MM.1S (cell line): ENCODE results near the gene TAF4B.

Experiments used
- EZH2phosphoT487 ChIP-seq: fragments of 300-600 bp; sonication (generic); IDR thresholded peaks from 2 replicates; pipeline ENCODE4 v1.6.1; 2018; ENCODE audit warnings: antibody characterized with exemption, low read length
- TF ChIP-seq, protein P1 (sequence below): fragments of 300-600 bp; sonication (generic); IDR thresholded peaks from 2 replicates; pipeline ENCODE4 v1.5.1; 2016; ENCODE audit warnings: antibody characterized with exemption, low read length, mixed read lengths

DNA sequence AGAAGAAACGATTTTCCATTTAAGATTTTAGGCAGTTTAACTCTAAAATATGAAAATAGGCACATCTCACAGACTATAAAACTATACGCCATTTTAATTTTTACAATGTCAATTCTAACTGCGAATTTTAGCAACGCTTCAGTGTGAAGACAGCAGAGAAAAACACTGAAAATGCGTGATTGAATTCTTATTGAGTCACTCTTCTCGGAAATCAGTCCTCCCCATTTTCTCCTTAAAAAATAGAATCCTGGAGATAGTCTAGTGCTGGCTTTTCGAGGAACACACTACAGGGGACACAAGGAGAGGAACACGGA lies 373 bp upstream of the TAF4B start:
- TF ChIP-seq, protein P1, sequence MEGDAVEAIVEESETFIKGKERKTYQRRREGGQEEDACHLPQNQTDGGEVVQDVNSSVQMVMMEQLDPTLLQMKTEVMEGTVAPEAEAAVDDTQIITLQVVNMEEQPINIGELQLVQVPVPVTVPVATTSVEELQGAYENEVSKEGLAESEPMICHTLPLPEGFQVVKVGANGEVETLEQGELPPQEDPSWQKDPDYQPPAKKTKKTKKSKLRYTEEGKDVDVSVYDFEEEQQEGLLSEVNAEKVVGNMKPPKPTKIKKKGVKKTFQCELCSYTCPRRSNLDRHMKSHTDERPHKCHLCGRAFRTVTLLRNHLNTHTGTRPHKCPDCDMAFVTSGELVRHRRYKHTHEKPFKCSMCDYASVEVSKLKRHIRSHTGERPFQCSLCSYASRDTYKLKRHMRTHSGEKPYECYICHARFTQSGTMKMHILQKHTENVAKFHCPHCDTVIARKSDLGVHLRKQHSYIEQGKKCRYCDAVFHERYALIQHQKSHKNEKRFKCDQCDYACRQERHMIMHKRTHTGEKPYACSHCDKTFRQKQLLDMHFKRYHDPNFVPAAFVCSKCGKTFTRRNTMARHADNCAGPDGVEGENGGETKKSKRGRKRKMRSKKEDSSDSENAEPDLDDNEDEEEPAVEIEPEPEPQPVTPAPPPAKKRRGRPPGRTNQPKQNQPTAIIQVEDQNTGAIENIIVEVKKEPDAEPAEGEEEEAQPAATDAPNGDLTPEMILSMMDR = no peak
- no peak for TF ChIP-seq EZH2phosphoT487
